ENCODE results near the gene NSMF.

NSMF gene

GRCh38 chr9:137432687-137433348, 26.3 kb downstream of the NSMF start:
- no peak for DNase-seq (ENCODE audit: low read depth)

DNA sequence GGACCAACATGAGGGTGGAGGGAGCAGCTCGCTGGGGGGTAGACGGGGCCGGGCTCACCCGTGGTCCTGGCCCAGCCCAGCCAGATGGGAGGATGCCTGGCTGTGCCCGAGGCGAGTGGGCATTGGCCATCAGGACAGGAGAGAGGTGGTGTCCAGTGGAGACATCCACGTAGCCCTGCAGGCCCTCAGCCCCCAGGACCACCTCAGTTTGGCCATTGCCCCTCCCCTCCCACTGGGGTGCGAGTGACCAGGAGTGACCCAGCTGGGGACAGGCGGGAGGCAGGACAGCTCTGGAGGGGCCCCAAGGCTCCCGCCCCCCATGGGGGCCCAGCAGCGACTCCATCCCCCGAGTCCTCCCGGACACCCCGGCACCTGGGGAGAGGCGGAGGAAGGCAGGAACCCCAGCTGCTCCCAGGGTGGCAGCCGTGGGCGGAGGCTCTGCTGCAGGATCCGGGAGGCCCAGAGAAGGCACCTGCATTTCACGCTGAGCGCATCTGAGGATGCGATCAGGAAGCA, 27.7 kb downstream of the NSMF start:
- no peak for DNase-seq (ENCODE audit: low read depth)

DNA sequence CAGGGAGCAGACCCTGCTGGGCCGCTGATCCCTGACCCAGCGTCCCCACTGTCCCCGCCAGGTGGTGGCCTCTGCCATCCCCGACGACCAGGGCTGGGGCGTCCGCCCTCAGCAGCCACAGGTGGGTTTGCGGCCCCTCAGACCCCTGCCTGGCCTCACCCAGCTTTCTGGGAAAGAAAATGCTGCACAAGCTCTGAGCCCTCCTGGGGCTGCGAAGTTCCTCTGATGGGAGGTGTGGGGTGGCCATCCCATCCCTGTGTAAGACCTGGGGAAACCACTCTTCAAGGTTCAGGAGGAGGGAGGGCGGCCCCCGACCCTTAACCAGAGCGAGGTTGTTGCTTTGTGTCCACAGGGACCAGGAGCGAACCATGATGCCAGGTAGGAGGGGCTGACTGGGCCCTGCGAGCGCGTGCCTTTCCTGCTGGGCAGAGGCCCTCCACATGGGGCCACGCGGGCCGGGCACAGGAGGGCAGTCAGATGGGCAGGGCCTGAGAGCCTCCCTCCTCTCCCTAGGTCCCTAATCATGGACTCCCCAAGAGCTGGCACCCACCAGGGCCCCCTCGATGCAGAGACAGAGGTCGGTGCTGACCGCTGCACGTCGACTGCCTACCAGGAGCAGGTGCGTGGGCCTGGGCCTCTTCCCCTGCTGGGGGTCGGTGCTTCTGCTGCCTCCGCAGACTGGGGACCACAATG, 28.3 kb downstream of the NSMF start:
- DNase-seq (ENCODE audit: low read depth) = no peak

DNA sequence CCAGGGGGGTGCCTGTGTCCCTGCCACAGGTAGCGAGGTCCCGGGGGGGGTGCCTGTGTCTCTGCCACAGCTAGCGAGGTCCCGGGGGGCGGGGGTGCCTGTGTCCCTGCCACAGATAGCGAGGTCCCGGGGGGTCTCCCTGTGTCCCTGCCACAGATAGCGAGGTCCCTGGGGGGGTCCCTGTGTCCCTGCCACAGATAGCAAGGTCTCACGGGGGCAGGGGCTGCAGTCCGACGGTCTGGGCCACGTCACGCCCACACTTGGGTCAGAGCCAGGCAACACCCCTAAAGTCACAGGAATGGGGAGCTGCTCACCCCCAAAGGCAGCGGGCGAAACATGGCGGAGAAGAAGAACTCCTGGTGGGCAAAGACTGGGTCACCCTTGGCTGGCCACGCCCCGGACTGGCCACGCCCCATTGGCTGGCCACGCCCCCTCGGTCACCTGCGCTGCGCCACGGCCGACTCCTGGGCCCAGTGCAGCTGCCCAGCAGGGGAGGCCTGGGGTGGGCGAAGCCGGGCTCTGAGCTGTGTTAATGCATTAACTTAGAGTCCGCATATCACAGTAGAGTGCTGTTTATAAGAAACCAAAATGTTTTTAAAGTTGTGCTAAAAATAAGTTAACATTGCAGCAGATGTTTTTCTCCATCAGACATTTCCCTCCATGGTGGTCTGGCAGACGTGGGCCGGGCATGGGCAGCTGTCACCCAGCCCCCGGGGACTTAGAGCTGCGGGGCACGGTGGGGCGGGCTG, 29.0 kb downstream of the NSMF start:
- DNase-seq (ENCODE audit: low read depth) = no peak

- no peak for DNase-seq (ENCODE audit: low read depth)
These were observed 29.6 kb downstream of the NSMF start for GRCh38 chr9:137429546-137429890.

- DNase-seq (ENCODE audit: low read depth) = no peak
These were observed 30.1 kb downstream of the NSMF start for GRCh38 chr9:137428841-137429545.

DNA sequence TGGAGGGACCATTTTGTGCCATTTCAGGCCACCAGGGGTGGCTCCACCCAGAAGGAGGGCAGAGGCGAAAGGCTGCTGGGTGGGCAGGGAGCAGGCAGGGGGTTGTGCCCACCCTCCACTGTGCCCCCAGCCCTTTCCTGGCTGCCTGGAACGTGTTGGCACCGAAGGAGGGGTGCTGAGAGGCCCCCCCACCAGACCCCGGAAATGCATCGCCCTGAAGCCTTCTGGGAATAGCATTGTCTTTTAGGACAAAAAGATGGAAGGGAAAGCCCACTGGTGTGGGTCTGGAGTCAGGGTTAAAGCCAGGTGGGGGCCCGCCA, 30.9 kb downstream of the NSMF start:
- no peak for DNase-seq (ENCODE audit: low read depth)

GRCh38 chr9:137427454-137428310, 31.5 kb downstream of the NSMF start:
- no peak for DNase-seq (ENCODE audit: low read depth)

GRCh38 chr9:137426018-137426681, 33.0 kb downstream of the NSMF start:
- DNase-seq (ENCODE audit: low read depth) = no peak

GRCh38 chr9:137423514-137424291, 35.4 kb downstream of the NSMF start:
- DNase-seq (ENCODE audit: low read depth) = no peak

GRCh38 chr9:137422604-137423513, 36.3 kb downstream of the NSMF start, which contains the start of the genes EXD3 and NOXA1:
Gene EXD3 (minus strand): TSS chr9:137423162. CDS start chr9:137395357, 27,805 bp downstream.
Gene NOXA1 (plus strand): TSS chr9:137423393. CDS start chr9:137423530, 137 bp downstream.
- peak; percentile 91 for DNase-seq (ENCODE audit: low read depth)

DNA sequence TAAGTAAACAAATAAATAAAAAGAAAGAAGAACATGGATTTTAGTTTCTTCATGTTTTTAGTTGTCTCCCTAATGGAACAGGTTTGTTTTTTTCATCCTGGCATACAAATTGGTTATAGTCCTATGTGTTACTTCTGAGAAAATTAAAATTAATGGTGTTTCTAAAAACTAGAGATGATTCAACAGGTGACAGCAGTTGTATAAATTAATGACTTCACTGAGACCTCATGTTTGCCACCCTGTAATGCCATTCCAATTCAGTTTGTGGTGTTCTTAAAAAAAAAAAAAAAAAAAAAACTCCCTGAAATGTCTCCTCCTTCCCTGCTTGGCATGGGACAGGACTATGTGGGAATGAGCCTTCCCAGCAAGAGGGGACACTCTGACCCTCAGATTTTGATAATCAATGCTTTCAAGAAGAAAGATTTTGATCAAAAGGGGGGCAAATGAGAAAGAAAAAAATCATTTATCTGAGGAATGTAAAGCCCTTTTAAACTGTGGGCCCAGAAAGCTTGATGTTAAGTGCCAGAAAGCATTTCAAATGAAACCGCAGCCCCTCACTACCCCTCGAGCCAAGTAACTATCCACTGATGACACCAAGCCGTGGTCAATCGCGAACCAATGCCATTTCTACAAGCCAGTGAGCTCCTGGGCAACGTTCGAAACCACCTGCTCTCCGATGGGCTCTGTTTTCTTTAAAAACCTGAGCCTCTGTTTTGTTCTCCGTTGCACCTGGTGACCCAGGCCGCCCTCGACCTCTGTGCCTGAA, 37.1 kb downstream of the NSMF start:
- DNase-seq (ENCODE audit: low read depth) = no peak

DNA sequence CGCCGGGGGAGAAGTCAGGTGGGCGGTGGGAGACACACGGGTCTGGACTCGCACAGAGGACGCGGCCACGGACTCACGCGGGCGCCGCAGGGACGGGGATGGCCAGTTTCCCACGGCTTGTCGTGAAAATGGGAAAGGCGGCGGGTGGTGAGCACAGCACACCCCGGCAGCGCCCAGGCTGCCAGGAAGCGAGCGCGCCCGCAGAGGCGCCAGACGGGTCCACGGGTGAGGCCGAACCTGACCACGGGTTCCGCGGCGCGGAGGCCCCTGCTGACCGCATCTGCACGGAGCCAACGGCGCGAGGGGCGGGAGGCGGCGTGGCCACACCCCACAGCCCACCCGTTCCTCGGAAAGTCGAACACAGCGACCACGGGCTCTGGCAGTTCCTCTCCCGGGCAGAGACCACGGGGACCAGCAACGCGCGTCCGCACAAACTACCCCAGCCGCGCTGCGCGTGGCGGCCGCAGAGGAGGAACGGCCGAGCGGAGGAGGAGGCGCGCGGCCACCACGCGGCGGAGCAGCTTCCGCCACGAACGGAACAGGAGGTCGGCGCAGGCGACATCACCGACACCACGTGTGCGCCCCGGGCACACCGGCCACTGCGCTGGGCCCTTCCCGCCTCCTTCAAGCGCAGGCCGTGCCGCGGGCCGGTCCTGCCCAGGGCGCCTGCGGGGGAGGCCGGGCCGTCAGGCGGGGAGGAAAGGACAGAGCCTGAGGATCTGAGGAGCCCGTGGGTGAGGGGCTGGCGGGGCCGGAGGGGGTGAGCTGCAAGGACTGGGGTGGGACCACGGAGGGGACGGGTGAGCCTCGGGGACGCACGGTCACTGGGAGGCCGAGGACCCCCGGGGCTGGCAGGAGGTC, 41.7 kb downstream of the NSMF start:
- DNase-seq (ENCODE audit: low read depth) = no peak

DNA sequence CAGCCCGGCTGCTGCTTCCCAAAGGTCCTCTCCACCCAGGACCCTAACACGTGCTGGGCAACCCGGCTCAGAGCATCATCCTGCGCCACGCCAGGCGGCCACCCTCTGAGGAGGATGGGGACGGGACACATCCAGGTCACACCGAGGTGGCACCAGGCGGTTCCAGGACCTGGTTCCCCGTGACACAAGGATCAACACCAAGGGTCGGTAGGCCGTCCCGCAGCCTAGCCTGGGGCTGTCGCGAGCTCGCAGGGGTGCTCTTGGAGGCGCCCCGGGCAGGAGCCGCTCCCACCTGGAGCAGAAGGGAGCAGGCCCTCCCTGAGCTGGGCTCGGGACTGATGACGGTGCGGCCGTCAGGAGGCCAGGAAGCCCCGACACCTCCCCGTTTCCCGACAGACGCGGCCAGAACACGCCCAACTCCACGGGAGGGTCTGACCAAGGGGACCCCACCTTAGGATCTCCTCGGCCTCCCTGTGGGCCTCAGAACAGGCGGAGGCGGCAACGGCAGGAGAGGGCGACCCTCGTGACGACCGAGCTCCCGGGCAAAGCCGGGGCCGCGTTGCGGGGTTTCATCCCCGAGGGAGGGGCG, 42.5 kb downstream of the NSMF start:
- no peak for DNase-seq (ENCODE audit: low read depth)

DNA sequence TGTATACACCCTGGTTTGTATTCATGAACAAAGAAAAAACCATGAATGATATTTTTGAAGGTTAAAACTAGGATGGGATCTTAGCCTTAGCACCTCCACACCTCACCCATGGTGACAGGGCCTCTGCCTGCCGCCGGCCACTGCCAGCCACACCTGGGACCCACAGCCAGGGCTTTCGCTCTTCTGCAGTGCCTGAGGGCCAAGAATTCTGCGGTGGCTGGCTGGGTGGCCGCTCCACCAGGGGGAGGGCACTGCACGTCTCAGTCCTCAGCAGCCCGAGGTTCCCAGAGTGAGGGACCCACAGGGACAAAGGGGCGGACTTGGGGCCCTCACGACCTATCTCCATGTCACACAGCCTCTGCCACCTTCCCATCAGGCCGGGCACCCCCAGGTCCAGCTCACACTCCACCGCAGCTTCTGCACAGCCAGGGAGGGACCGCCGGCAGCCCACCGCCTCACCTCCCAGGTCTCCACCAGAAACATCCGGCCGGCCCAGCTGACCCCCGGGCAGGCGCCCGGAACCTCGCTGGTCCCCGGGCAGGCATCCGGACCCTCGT, 43.0 kb downstream of the NSMF start:
- no peak for DNase-seq (ENCODE audit: low read depth)

GRCh38 chr9:137415451-137415850, 43.7 kb downstream of the NSMF start:
- DNase-seq (ENCODE audit: low read depth) = no peak
